ENCODE measurements around the gene RNF138. TPM values are rescaled to one million over a fixed set of nuclear protein-coding genes. Genes with fewer than 3 reads are reported as not detected.
"Not testable (repeated sequence)": the region's sequence is repeated elsewhere in the genome, so short reads cannot be mapped to it uniquely, and the experiment has no call there.

RNF138 gene
- total RNA-seq, 4 donors from 2014 or later: 9.6 to 27.6 (median 17.9) TPM

GRCh38 chr18:32160547-32160946 is 68.9 kb downstream of the RNF138 start:
- 72 to 77% methylated on average over 2 of the region's 2 CpGs for WGBS, 2 donors (ENCODE audit: low coverage in 1 of 2)
- peaks cover 0 to 12% (median 0%) of the 10 kb centered on the region in 3 donors for H3K4me1 ChIP-seq
- ATAC-seq: no peak

GRCh38 chr18:32167980-32168730 is 76.5 kb downstream of the RNF138 start:
- Histone ChIP-seq H3K27me3 (no peaks in the 10 kb centered on the region), H3K4me1 (no peaks in the 10 kb centered on the region), H3K36me3 (no peaks in the 10 kb centered on the region), H3K4me3 (no peak overlapping the region), H3K27ac (no peak overlapping the region), H3K9me3 (no peaks in the 10 kb centered on the region)
- no peak for TF ChIP-seq POLR2AphosphoS5 (IDR thresholded peaks at IDR 0.05)
- WGBS, 2 donors (ENCODE audit: low coverage in 1 of 2): 65 to 76% methylated on average over 3 of the region's 3 CpGs
- ATAC-seq: no peak

More at GRCh38 chr18:32160547-32160946, 68.9 kb downstream of the RNF138 start:
- H3K27ac ChIP-seq: no peak overlapping the region
- no peaks in the 10 kb centered on the region for H3K9me3 ChIP-seq
- H3K27me3 ChIP-seq: no peaks in the 10 kb centered on the region
- TF ChIP-seq POLR2A (IDR thresholded peaks at IDR 0.05) (no peak), EP300 (IDR thresholded peaks at IDR 0.05) (no peak), POLR2AphosphoS5 (IDR thresholded peaks at IDR 0.05) (no peak), CTCF (IDR thresholded peaks at IDR 0.05) (no peak)
- H3K36me3 ChIP-seq: no peaks in the 10 kb centered on the region
- H3K4me3 ChIP-seq: no peak overlapping the region

- 69 to 76% methylated on average over 3 of the region's 3 CpGs for WGBS, 2 donors (ENCODE audit: low coverage in 1 of 2)
- ATAC-seq: no peak
- Histone ChIP-seq H3K4me3 (no peak overlapping the region), H3K27ac (no peak overlapping the region), H3K9me3 (no peaks in the 10 kb centered on the region), H3K36me3 (no peaks in the 10 kb centered on the region), H3K4me1 (no peaks in the 10 kb centered on the region), H3K27me3 (no peaks in the 10 kb centered on the region)
- TF ChIP-seq CTCF (IDR thresholded peaks at IDR 0.05): no peak
- TF ChIP-seq POLR2A (IDR thresholded peaks at IDR 0.05): no peak
- no peak for TF ChIP-seq POLR2AphosphoS5 (IDR thresholded peaks at IDR 0.05)
- TF ChIP-seq EP300 (IDR thresholded peaks at IDR 0.05): no peak
These were observed 82.0 kb downstream of the RNF138 start for GRCh38 chr18:32173654-32174053.

GRCh38 chr18:32174719-32175118 is 83.0 kb downstream of the RNF138 start:
- no peak for ATAC-seq
- Histone ChIP-seq H3K27me3 (no peaks in the 10 kb centered on the region), H3K4me3 (no peak overlapping the region), H3K4me1 (no peaks in the 10 kb centered on the region), H3K9me3 (no peaks in the 10 kb centered on the region), H3K27ac (no peak overlapping the region), H3K36me3 (no peaks in the 10 kb centered on the region)
- TF ChIP-seq EP300 (IDR thresholded peaks at IDR 0.05) (no peak), POLR2A (IDR thresholded peaks at IDR 0.05) (no peak), CTCF (IDR thresholded peaks at IDR 0.05) (no peak), POLR2AphosphoS5 (IDR thresholded peaks at IDR 0.05) (no peak)
- WGBS, 2 donors (ENCODE audit: low coverage in 1 of 2): 67 to 79% methylated on average over 1 to 4 of the region's 7 CpGs

DNA sequence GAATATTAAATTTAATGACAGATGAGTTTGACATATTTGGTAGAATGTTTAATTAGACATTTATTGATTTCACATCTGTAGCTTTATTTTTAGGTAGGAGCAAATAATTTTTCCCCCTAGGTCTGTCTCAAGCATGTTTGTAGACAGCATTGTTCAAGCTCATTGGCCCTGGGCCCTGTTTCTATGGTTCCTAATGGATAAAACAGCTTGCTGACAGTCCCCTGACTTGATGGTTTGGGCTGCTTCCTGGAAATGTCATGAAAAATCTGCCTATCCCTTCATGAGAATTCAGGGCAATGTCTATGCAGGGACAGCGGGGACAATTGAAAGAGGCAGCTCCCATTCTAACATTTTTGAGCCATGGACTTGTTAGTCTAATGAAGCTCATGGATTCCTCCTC is 83.6 kb downstream of the RNF138 start:
- Histone ChIP-seq H3K27me3 (no peaks in the 10 kb centered on the region), H3K36me3 (no peaks in the 10 kb centered on the region), H3K9me3 (no peaks in the 10 kb centered on the region), H3K4me1 (no peaks in the 10 kb centered on the region), H3K27ac (no peak overlapping the region), H3K4me3 (no peak overlapping the region)
- no peak for ATAC-seq
- TF ChIP-seq CTCF (IDR thresholded peaks at IDR 0.05): no peak
- no peak for TF ChIP-seq POLR2A (IDR thresholded peaks at IDR 0.05)
- TF ChIP-seq EP300 (IDR thresholded peaks at IDR 0.05): no peak
- TF ChIP-seq POLR2AphosphoS5 (IDR thresholded peaks at IDR 0.05): no peak
- WGBS, 2 donors (ENCODE audit: low coverage in 1 of 2): 40 to 73% methylated on average over 1 of the region's 1 CpG

DNA sequence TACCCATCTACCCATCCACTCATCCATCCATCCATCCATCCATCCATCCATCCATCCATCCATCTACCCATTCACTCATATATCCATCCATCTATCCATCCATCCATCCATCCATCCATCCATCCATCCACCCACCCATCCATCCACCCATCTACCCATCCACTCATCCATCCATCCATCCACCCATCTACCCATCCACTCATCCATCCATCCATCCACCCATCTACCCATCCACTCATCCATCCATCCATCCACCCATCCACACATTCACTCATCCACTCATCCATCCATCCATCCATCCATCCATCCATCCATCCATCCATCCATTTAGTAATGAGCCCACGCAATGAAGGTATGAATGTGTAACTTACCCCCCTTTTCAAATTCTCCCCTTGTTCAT is 85.1 kb downstream of the RNF138 start:
- H3K27me3 ChIP-seq, H3K4me1 ChIP-seq, H3K4me3 ChIP-seq, ATAC-seq, H3K9me3 ChIP-seq, H3K27ac ChIP-seq, H3K36me3 ChIP-seq: not testable (repeated sequence)
- WGBS, 2 donors (ENCODE audit: low coverage in 1 of 2): 91 to 100% methylated on average over 1 of the region's 1 CpG

Measured in gastroesophageal sphincter (tissue), 4 donors.